Transverse colon (tissue), 4 donors: ENCODE data around the gene SLX4IP. TPM values are rescaled to one million over a fixed set of nuclear protein-coding genes. Genes with fewer than 3 reads are reported as not detected.

ENCODE experiments used
- DNase-seq: peaks from one replicate; pipeline ENCODE4 v3.0.0-alpha.2; 2019
- H3K27ac ChIP-seq, 4 donors: fragments of 200-600 bp; sonication (generic); 2 replicates each; pipeline ENCODE4 v1.5.1; 2016 to 2018; ENCODE audit warnings: inconsistent platforms in 4 of 4
- H3K27me3 ChIP-seq: fragments of 200-600 bp; sonication (generic); 2 replicates; pipeline ENCODE4 v1.5.1; 2017; ENCODE audit warnings: inconsistent platforms
- H3K36me3 ChIP-seq, 4 donors: fragments of 200-600 bp; sonication (generic); 2 replicates each; pipeline ENCODE4 v1.5.1; 2017 to 2019; ENCODE audit warnings: inconsistent platforms in 4 of 4
- H3K4me1 ChIP-seq, 4 donors: fragments of 200-600 bp; sonication (generic); 2 replicates each; pipeline ENCODE4 v1.5.1; 2017 to 2020; ENCODE audit warnings: inconsistent platforms in 4 of 4
- H3K4me3 ChIP-seq, 4 donors: fragments of 200-600 bp; sonication (generic); 1 replicate in 1 of 4; 2 replicates in 3 of 4; pipeline versions ENCODE4 v1.5.1 to v1.6.1; 2017 to 2019; ENCODE audit warnings: inconsistent platforms in 4 of 4
- H3K9me3 ChIP-seq, 2 donors: fragments of 200-600 bp; sonication (generic); 2 replicates each; pipeline ENCODE4 v1.5.1; 2017 to 2019; ENCODE audit warnings: inconsistent platforms in 2 of 2
- CTCF ChIP-seq, 5 experiments: fragments of 200-600 bp in 3 of 5; fragments of 450-650 bp in 2 of 5; sonication (generic) in 3 of 5; IDR thresholded peaks; 1 replicate in 2 of 5; 2 replicates in 3 of 5; pipeline ENCODE4 v1.5.1; 2016 to 2017; ENCODE audit warnings: antibody characterized with exemption in 5 of 5, inconsistent platforms in 3 of 5, mild to moderate bottlenecking in 2 of 5, moderate library complexity in 1 of 5
- EP300 ChIP-seq: sonication (generic); formaldehyde crosslinking; IDR thresholded peaks from one replicate; pipeline ENCODE4 v1.6.1; 2017; ENCODE audit warnings: antibody characterized with exemption, low read depth
- POLR2A ChIP-seq: fragments of 450-650 bp; IDR thresholded peaks from one replicate; pipeline ENCODE4 v1.6.1; 2016; ENCODE audit warnings: antibody characterized with exemption, mild to moderate bottlenecking, moderate library complexity
- POLR2AphosphoS5 ChIP-seq, 3 donors: sonication (generic); formaldehyde crosslinking; IDR thresholded peaks; one replicate each; pipeline ENCODE4 v1.6.1; 2016; ENCODE audit warnings: antibody characterized with exemption in 3 of 3
- WGBS, 2 donors: methylation state at CpG; one replicate each; pipeline ENCODE4 v1.1.5; 2018; ENCODE audit warnings: low coverage in 1 of 2; 5-methylcytosine and 5-hydroxymethylcytosine counted together
- in situ Hi-C, 4 donors: fragments of 200-750 bp; cut with MboI; loops; one replicate each; pipeline versions ENCODE4 v1.15.0 to v1.15.1; 2017; ENCODE audit warnings: low sequenced_read_pairs in 3 of 4, low pct_ligation_motif_present in 1 of 4, low pct_unique_long_range_greater_than_20kb in 1 of 4
- intact Hi-C: fragments of 100-400 bp; cut with DNase I; formaldehyde crosslinking; loops from one replicate; pipeline ENCODE4 v1.15.1; 2023; ENCODE audit warnings: low total_unique reads
- total RNA-seq, 4 donors: library from RNA; depleted of rRNA; stranded (reverse); fragments of >200 nt; gene quantifications; one replicate each; pipeline ENCODE4 v1.1.0, GENCODE V29; 2016

Gene SLX4IP
- total RNA-seq, 4 donors from 2014 or later, result 5.4 to 8.4 (median 7.5) TPM

DNA sequence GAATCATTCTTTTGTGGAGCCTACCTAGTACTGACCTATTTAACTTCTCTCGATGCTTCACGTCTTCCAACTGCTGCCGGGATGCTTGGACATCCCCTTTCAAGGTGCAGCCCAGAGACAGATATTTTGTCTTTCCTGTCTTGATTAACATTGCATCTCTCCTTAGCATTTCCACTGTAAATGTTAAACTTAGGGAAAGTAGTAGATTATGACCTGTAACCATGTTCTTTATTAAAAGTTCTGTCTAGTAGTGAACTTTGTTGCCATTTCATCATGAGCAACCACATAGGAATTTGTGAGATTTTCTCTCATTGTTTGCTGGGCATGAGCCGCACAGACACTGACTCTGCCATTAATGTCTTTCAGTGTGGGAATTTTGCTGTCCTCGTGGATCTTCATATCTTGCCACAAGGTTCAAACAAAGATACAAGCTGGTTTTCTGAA, 120.8 kb downstream of the SLX4IP start:
- Histone ChIP-seq H3K4me3 (no peak overlapping the region), H3K27ac (no peak overlapping the region), H3K4me1 (peaks cover 0 to 18% (median 5%) of the 10 kb centered on the region in 4 donors), H3K9me3 (no peaks in the 10 kb centered on the region), H3K36me3 (no peaks in the 10 kb centered on the region), H3K27me3 (no peaks in the 10 kb centered on the region)
- TF ChIP-seq POLR2AphosphoS5 (IDR thresholded peaks at IDR 0.05) (no peak), POLR2A (no peak), EP300 (no peak), CTCF (IDR thresholded peaks at IDR 0.05) (no peak)
- intact Hi-C loops (loop anchor here (10.0 kb wide), 1 partner anchor 81 kb away; no protein-coding TSS in a partner anchor), in situ Hi-C loops (loop anchor here (10.0 to 25.0 kb wide), 3 partner anchors 581 to 989 kb away; no protein-coding TSS in a partner anchor)
- 85 to 96% methylated on average over 4 to 5 of the region's 5 CpGs for WGBS, 2 donors
- no peak for DNase-seq

DNA sequence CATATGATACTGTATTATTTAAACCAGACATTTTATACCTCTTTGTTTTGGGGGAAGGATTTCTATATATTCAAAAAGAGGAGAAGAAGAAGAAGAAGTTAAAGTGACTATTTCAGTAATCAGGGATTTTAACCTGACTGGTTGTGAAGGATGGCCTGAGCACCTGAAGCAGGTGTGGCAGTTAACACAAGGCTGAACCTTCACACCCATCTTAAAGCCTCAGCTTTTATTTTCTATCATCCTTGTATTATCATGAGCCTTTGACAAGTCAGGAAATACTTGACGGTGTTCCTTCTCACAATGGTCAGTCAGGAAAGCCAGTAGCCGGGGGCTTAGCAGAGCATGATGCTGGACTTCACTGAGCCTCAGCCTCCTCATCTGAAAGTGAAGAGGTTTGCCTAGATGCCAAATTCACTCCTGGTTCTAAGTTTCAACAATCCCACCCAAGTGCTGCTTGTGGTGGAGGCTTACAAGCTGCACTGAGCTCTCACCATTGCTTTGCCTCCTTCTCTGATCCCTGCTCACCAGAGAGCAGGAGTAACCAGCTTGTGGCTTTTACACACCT, 121.5 kb downstream of the SLX4IP start:
- Histone ChIP-seq H3K9me3 (no peaks in the 10 kb centered on the region), H3K27me3 (no peaks in the 10 kb centered on the region), H3K4me3 (no peak overlapping the region), H3K36me3 (no peaks in the 10 kb centered on the region), H3K4me1 (peaks cover 0 to 18% (median 5%) of the 10 kb centered on the region in 4 donors), H3K27ac (no peak overlapping the region)
- intact Hi-C loops, result loop anchor here (10.0 kb wide), 1 partner anchor 82 kb away; no protein-coding TSS in a partner anchor
- 74 to 100% methylated on average over 1 to 2 of the region's 2 CpGs for WGBS, 2 donors
- no peak for DNase-seq
- TF ChIP-seq POLR2AphosphoS5 (IDR thresholded peaks at IDR 0.05) (no peak), CTCF (IDR thresholded peaks at IDR 0.05) (no peak), POLR2A (no peak), EP300 (no peak)
- in situ Hi-C loops, result loop anchor here (10.0 to 25.0 kb wide), 3 partner anchors 581 to 988 kb away; no protein-coding TSS in a partner anchor

DNA sequence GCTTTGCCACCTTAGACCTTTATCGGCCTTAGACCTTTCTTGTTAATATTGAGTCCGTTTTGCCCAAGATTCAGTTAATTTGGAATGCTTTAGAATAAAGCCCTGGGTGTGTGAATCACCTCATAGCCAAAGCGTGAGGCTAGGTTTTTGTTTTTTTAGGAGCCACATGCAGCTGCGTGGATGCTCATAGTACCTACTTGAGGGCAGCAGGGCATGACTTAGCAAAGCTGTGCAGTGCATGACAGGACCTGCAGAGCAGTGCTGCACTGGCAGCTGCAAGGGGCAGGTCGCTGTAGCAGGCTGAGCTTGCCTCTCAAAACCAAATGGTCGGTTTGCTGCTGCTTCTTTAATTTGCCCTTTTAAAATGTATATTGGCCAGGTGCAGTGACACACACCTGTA, 122.6 kb downstream of the SLX4IP start:
- Histone ChIP-seq H3K36me3 (no peaks in the 10 kb centered on the region), H3K27ac (no peak overlapping the region), H3K4me1 (peaks cover 0 to 9% (median 2%) of the 10 kb centered on the region in 4 donors), H3K9me3 (no peaks in the 10 kb centered on the region), H3K4me3 (no peak overlapping the region), H3K27me3 (no peaks in the 10 kb centered on the region)
- intact Hi-C loops (loop anchor here (10.0 kb wide), 1 partner anchor 83 kb away; no protein-coding TSS in a partner anchor), in situ Hi-C loops (loop anchor here (10.0 to 25.0 kb wide), 3 partner anchors 580 to 987 kb away; no protein-coding TSS in a partner anchor)
- 89 to 100% methylated on average over 1 to 6 of the region's 6 CpGs for WGBS, 2 donors
- no peak for DNase-seq
- TF ChIP-seq CTCF (IDR thresholded peaks at IDR 0.05) (no peak), POLR2A (no peak), EP300 (no peak), POLR2AphosphoS5 (IDR thresholded peaks at IDR 0.05) (no peak)

- DNase-seq, result no peak
- 75 to 76% methylated on average over 9 of the region's 9 CpGs for WGBS, 2 donors
- no peaks in the 10 kb centered on the region for H3K9me3 ChIP-seq
- intact Hi-C loops, result loop anchor here (10.0 kb wide), 1 partner anchor 84 kb away; no protein-coding TSS in a partner anchor
- in situ Hi-C loops, result loop anchor here (10.0 to 25.0 kb wide), 3 partner anchors 579 to 986 kb away; no protein-coding TSS in a partner anchor
- peak overlapping the region in 1 of 4 donors; percentile 7 for H3K27ac ChIP-seq
- H3K4me1 ChIP-seq, result peaks cover 0 to 5% (median 2%) of the 10 kb centered on the region in 4 donors
- H3K36me3 ChIP-seq, result no peaks in the 10 kb centered on the region
- TF ChIP-seq POLR2A (no peak), CTCF (IDR thresholded peaks at IDR 0.05) (no peak), POLR2AphosphoS5 (IDR thresholded peaks at IDR 0.05) (no peak), EP300 (no peak)
- H3K27me3 ChIP-seq, result no peaks in the 10 kb centered on the region
- no peak overlapping the region for H3K4me3 ChIP-seq
Observed at GRCh38 chr20:10558635-10559187, 123.6 kb downstream of the SLX4IP start.
